ENCODE measurements around the gene SLC24A3.

Gene SLC24A3

DNA sequence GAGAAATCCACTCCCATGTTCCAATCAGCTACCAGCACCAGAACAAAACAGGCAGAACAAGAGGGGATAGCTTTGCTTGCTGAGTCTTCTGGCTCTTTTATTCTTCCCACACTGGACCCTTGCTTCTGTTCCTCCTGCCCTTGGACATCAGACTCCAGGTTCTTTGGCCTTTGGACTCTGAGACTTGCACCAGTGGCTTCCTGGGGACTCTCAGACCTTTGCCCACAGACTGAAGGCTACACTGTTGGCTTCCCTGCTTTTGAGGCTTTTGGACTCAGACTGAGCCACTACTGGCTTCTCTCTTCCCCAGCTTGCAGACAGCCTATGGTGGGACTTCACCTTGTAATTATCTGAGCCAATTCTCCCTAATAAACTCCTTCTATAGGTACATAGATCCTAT, 403.2 kb downstream of the SLC24A3 start:
- no peak overlapping the region for H4K91ac ChIP-seq (ENCODE audit: low read depth, low read length)
- H3K4me1 ChIP-seq (ENCODE audit: control insufficient read depth in 1 of 2, insufficient read depth in 2 of 2, low read length in 2 of 2), result no peaks in the 10 kb centered on the region
- no peak overlapping the region for H3K9ac ChIP-seq (ENCODE audit: low read length)
- H2BK12ac ChIP-seq (ENCODE audit: low read length), result no peak overlapping the region
- no peak for DNase-seq
- H2AFZ ChIP-seq (ENCODE audit: insufficient read depth, low read length, poor library complexity), result no peak overlapping the region
- no peak overlapping the region for H2AK5ac ChIP-seq (ENCODE audit: low read length)
- H3K27ac ChIP-seq (ENCODE audit: low read depth, low read length), result no peak overlapping the region
- peaks cover 7% of the 10 kb centered on the region for H3K9me3 ChIP-seq (ENCODE audit: insufficient read depth, low read depth, low read length)
- no peak overlapping the region for H2BK120ac ChIP-seq (ENCODE audit: insufficient read depth, low read length, poor library complexity)
- H3K36me3 ChIP-seq (ENCODE audit: control insufficient read depth in 1 of 2, insufficient read depth in 2 of 2, low read length in 2 of 2), result no peaks in the 10 kb centered on the region
- no peaks in the 10 kb centered on the region for H3K79me2 ChIP-seq (ENCODE audit: control insufficient read depth, insufficient read depth, low read length, poor library complexity)
- H3K4me2 ChIP-seq (ENCODE audit: low read length), result no peak overlapping the region
- no peak overlapping the region for H3K18ac ChIP-seq (ENCODE audit: low read length)
- H3K23ac ChIP-seq (ENCODE audit: low read length), result no peak overlapping the region
- no peaks in the 10 kb centered on the region for H3K27me3 ChIP-seq (ENCODE audit: insufficient read depth, low read length)
- H3K79me1 ChIP-seq (ENCODE audit: low read length), result no peaks in the 10 kb centered on the region
- no peak overlapping the region for H3K4me3 ChIP-seq (ENCODE audit: low read depth, low read length)
- H3K14ac ChIP-seq (ENCODE audit: low read length), result no peak overlapping the region
- H3K4ac ChIP-seq (ENCODE audit: low read depth, low read length), result no peak overlapping the region
- H4K8ac ChIP-seq (ENCODE audit: low read depth, low read length), result no peak overlapping the region
- H2BK5ac ChIP-seq (ENCODE audit: low read depth, low read length, poor library complexity), result no peak overlapping the region
- H4K12ac ChIP-seq (ENCODE audit: low read depth, low read length), result no peak overlapping the region

DNA sequence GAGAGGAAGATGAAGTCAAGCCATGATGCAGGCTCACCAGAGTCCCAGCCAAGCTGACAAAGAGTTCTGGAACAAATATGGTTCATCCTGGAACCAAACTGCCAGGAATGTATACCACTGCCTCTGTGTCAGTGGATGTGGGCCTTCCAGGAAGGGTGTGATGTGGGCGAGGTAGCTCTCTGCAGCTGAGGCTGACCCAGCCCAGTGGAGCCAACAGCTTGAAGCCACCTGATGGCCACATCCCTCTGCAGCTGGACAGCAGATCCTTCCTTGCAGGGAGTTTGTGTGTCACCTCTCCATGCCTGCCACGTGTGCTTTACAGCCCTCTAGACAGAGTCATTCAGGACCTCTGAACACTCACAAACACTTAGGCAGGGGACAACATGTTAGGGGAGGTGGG, 403.6 kb downstream of the SLC24A3 start:
- H2BK5ac ChIP-seq (ENCODE audit: low read depth, low read length, poor library complexity), result no peak overlapping the region
- H2BK120ac ChIP-seq (ENCODE audit: insufficient read depth, low read length, poor library complexity), result no peak overlapping the region
- no peak overlapping the region for H3K14ac ChIP-seq (ENCODE audit: low read length)
- no peak for DNase-seq
- no peak overlapping the region for H3K18ac ChIP-seq (ENCODE audit: low read length)
- no peak overlapping the region for H2AFZ ChIP-seq (ENCODE audit: insufficient read depth, low read length, poor library complexity)
- H3K27me3 ChIP-seq (ENCODE audit: insufficient read depth, low read length), result no peaks in the 10 kb centered on the region
- no peak overlapping the region for H2AK5ac ChIP-seq (ENCODE audit: low read length)
- H3K36me3 ChIP-seq (ENCODE audit: control insufficient read depth in 1 of 2, insufficient read depth in 2 of 2, low read length in 2 of 2), result no peaks in the 10 kb centered on the region
- H4K91ac ChIP-seq (ENCODE audit: low read depth, low read length), result no peak overlapping the region
- no peak overlapping the region for H2BK12ac ChIP-seq (ENCODE audit: low read length)
- no peak overlapping the region for H3K4me2 ChIP-seq (ENCODE audit: low read length)
- H3K79me1 ChIP-seq (ENCODE audit: low read length), result no peaks in the 10 kb centered on the region
- no peak overlapping the region for H3K4me3 ChIP-seq (ENCODE audit: low read depth, low read length)
- H3K4ac ChIP-seq (ENCODE audit: low read depth, low read length), result no peak overlapping the region
- no CpG with 5 or more reads among the region's 2 CpGs for WGBS (ENCODE audit: extremely low coverage, insufficient coverage, insufficient read length)
- no peak overlapping the region for H3K27ac ChIP-seq (ENCODE audit: low read depth, low read length)
- peaks cover 7% of the 10 kb centered on the region for H3K9me3 ChIP-seq (ENCODE audit: insufficient read depth, low read depth, low read length)
- no peak overlapping the region for H3K9ac ChIP-seq (ENCODE audit: low read length)
- no peaks in the 10 kb centered on the region for H3K4me1 ChIP-seq (ENCODE audit: control insufficient read depth in 1 of 2, insufficient read depth in 2 of 2, low read length in 2 of 2)
- no peak overlapping the region for H4K8ac ChIP-seq (ENCODE audit: low read depth, low read length)
- no peak overlapping the region for H3K23ac ChIP-seq (ENCODE audit: low read length)
- H4K12ac ChIP-seq (ENCODE audit: low read depth, low read length), result no peak overlapping the region
- H3K79me2 ChIP-seq (ENCODE audit: control insufficient read depth, insufficient read depth, low read length, poor library complexity), result no peaks in the 10 kb centered on the region

- no peaks in the 10 kb centered on the region for H3K4me1 ChIP-seq (ENCODE audit: control insufficient read depth in 1 of 2, insufficient read depth in 2 of 2, low read length in 2 of 2)
- H3K9ac ChIP-seq (ENCODE audit: low read length), result no peak overlapping the region
- H3K79me2 ChIP-seq (ENCODE audit: control insufficient read depth, insufficient read depth, low read length, poor library complexity), result no peaks in the 10 kb centered on the region
- no peak overlapping the region for H3K4ac ChIP-seq (ENCODE audit: low read depth, low read length)
- no peaks in the 10 kb centered on the region for H3K27me3 ChIP-seq (ENCODE audit: insufficient read depth, low read length)
- no peak overlapping the region for H2BK120ac ChIP-seq (ENCODE audit: insufficient read depth, low read length, poor library complexity)
- H3K18ac ChIP-seq (ENCODE audit: low read length), result no peak overlapping the region
- no peak overlapping the region for H3K4me3 ChIP-seq (ENCODE audit: low read depth, low read length)
- no peak overlapping the region for H2BK5ac ChIP-seq (ENCODE audit: low read depth, low read length, poor library complexity)
- H3K27ac ChIP-seq (ENCODE audit: low read depth, low read length), result no peak overlapping the region
- H3K79me1 ChIP-seq (ENCODE audit: low read length), result no peaks in the 10 kb centered on the region
- no peak overlapping the region for H2AK5ac ChIP-seq (ENCODE audit: low read length)
- H4K8ac ChIP-seq (ENCODE audit: low read depth, low read length), result no peak overlapping the region
- H3K14ac ChIP-seq (ENCODE audit: low read length), result no peak overlapping the region
- no peak overlapping the region for H2AFZ ChIP-seq (ENCODE audit: insufficient read depth, low read length, poor library complexity)
- no peak overlapping the region for H4K12ac ChIP-seq (ENCODE audit: low read depth, low read length)
- no peak overlapping the region for H3K4me2 ChIP-seq (ENCODE audit: low read length)
- peaks cover 6% of the 10 kb centered on the region for H3K9me3 ChIP-seq (ENCODE audit: insufficient read depth, low read depth, low read length)
- H3K23ac ChIP-seq (ENCODE audit: low read length), result no peak overlapping the region
- H4K91ac ChIP-seq (ENCODE audit: low read depth, low read length), result no peak overlapping the region
- no CpG with 5 or more reads among the region's 4 CpGs for whole genome bisulfite sequencing (ENCODE audit: extremely low coverage, insufficient coverage, insufficient read length)
- no peak for DNase-seq
- H2BK12ac ChIP-seq (ENCODE audit: low read length), result no peak overlapping the region
- H3K36me3 ChIP-seq (ENCODE audit: control insufficient read depth in 1 of 2, insufficient read depth in 2 of 2, low read length in 2 of 2), result no peaks in the 10 kb centered on the region
Measured at GRCh38 chr20:19616620-19617019, 404.2 kb downstream of the SLC24A3 start.

DNA sequence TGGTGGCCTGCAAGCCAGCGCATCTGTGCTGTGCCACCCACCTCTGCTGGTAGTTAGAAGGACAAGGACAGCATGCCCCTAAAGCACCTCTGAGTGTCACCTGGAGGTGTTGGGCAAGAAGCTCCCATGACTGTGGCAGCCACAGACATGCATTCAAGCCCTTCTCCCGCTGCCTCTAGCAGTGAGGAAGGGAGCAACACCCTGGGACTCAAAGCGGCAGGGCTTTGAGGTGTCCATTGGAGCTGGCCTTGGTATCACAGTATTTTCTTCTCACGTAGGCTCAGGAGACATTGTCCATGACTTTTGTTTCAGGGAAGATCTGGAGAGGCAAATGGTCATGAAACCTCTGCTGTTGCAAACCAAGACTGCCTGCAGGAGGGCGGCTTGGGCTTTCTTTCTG, 404.8 kb downstream of the SLC24A3 start:
- H3K9me3 ChIP-seq (ENCODE audit: insufficient read depth, low read depth, low read length), result peaks cover 5% of the 10 kb centered on the region
- no peak overlapping the region for H3K14ac ChIP-seq (ENCODE audit: low read length)
- no peak for DNase-seq
- H3K4me2 ChIP-seq (ENCODE audit: low read length), result no peak overlapping the region
- no peak overlapping the region for H3K23ac ChIP-seq (ENCODE audit: low read length)
- H2BK12ac ChIP-seq (ENCODE audit: low read length), result no peak overlapping the region
- no CpG with 5 or more reads among the region's 5 CpGs for WGBS (ENCODE audit: extremely low coverage, insufficient coverage, insufficient read length)
- no peak overlapping the region for H3K18ac ChIP-seq (ENCODE audit: low read length)
- H4K8ac ChIP-seq (ENCODE audit: low read depth, low read length), result no peak overlapping the region
- H3K9ac ChIP-seq (ENCODE audit: low read length), result no peak overlapping the region
- no peak overlapping the region for H3K27ac ChIP-seq (ENCODE audit: low read depth, low read length)
- H3K4ac ChIP-seq (ENCODE audit: low read depth, low read length), result no peak overlapping the region
- H2AK5ac ChIP-seq (ENCODE audit: low read length), result no peak overlapping the region
- H3K36me3 ChIP-seq (ENCODE audit: control insufficient read depth in 1 of 2, insufficient read depth in 2 of 2, low read length in 2 of 2), result no peaks in the 10 kb centered on the region
- no peak overlapping the region for H2AFZ ChIP-seq (ENCODE audit: insufficient read depth, low read length, poor library complexity)
- no peak overlapping the region for H3K4me3 ChIP-seq (ENCODE audit: low read depth, low read length)
- no peak overlapping the region for H4K12ac ChIP-seq (ENCODE audit: low read depth, low read length)
- no peaks in the 10 kb centered on the region for H3K79me2 ChIP-seq (ENCODE audit: control insufficient read depth, insufficient read depth, low read length, poor library complexity)
- no peaks in the 10 kb centered on the region for H3K79me1 ChIP-seq (ENCODE audit: low read length)
- no peak overlapping the region for H2BK5ac ChIP-seq (ENCODE audit: low read depth, low read length, poor library complexity)
- no peak overlapping the region for H2BK120ac ChIP-seq (ENCODE audit: insufficient read depth, low read length, poor library complexity)
- H3K4me1 ChIP-seq (ENCODE audit: control insufficient read depth in 1 of 2, insufficient read depth in 2 of 2, low read length in 2 of 2), result no peaks in the 10 kb centered on the region
- H4K91ac ChIP-seq (ENCODE audit: low read depth, low read length), result no peak overlapping the region
- H3K27me3 ChIP-seq (ENCODE audit: insufficient read depth, low read length), result no peaks in the 10 kb centered on the region

DNA sequence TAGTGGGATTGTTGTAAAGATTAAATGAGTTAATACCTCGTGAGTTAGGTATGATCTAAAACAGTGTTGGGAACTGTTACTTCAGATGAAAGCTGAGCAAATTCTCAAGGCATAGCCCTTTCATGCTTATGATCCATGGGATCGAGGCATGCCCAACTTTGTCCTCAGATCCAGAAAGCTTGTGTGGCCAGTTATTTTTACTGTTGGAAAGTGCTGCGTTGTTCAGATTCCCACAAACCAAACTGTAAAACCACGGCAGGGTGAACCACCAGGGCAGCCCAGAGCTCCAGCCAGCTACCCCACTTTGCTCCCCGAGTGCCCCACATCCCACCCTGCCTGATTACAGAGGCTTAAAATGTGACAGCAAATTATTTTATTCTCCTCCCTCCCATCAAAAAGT, 406.3 kb downstream of the SLC24A3 start:
- Histone ChIP-seq H3K4me2 (ENCODE audit: low read length) (no peak overlapping the region), H2AK5ac (ENCODE audit: low read length) (no peak overlapping the region), H2BK5ac (ENCODE audit: low read depth, low read length, poor library complexity) (no peak overlapping the region), H4K8ac (ENCODE audit: low read depth, low read length) (no peak overlapping the region), H4K91ac (ENCODE audit: low read depth, low read length) (no peak overlapping the region), H3K27ac (ENCODE audit: low read depth, low read length) (no peak overlapping the region), H3K36me3 (ENCODE audit: control insufficient read depth in 1 of 2, insufficient read depth in 2 of 2, low read length in 2 of 2) (no peaks in the 10 kb centered on the region), H2BK120ac (ENCODE audit: insufficient read depth, low read length, poor library complexity) (no peak overlapping the region), H3K4ac (ENCODE audit: low read depth, low read length) (no peak overlapping the region), H3K79me1 (ENCODE audit: low read length) (no peaks in the 10 kb centered on the region), H3K4me1 (ENCODE audit: control insufficient read depth in 1 of 2, insufficient read depth in 2 of 2, low read length in 2 of 2) (no peaks in the 10 kb centered on the region), H2AFZ (ENCODE audit: insufficient read depth, low read length, poor library complexity) (no peak overlapping the region), H4K12ac (ENCODE audit: low read depth, low read length) (no peak overlapping the region), H3K4me3 (ENCODE audit: low read depth, low read length) (no peak overlapping the region), H3K18ac (ENCODE audit: low read length) (no peak overlapping the region), H3K9me3 (ENCODE audit: insufficient read depth, low read depth, low read length) (peaks cover 2% of the 10 kb centered on the region), H3K14ac (ENCODE audit: low read length) (no peak overlapping the region), H3K79me2 (ENCODE audit: control insufficient read depth, insufficient read depth, low read length, poor library complexity) (no peaks in the 10 kb centered on the region), H3K9ac (ENCODE audit: low read length) (no peak overlapping the region), H3K27me3 (ENCODE audit: insufficient read depth, low read length) (no peaks in the 10 kb centered on the region), H3K23ac (ENCODE audit: low read length) (no peak overlapping the region), H2BK12ac (ENCODE audit: low read length) (no peak overlapping the region)
- no peak for DNase-seq
- no CpG with 5 or more reads among the region's 5 CpGs for WGBS (ENCODE audit: extremely low coverage, insufficient coverage, insufficient read length)
